H9 (cell line): ENCODE results near the gene GCM1. TPM values are rescaled to one million over a fixed set of nuclear protein-coding genes. Genes with fewer than 3 reads are reported as not detected.

Experiments used
- DNase-seq: peaks from one replicate; pipeline ENCODE4 v3.0.0-alpha.2; 2017
- H2AFZ ChIP-seq: one replicate; pipeline ENCODE4 v1.6.1; 2013; ENCODE audit warnings: mild to moderate bottlenecking, low read length, control low read depth, moderate library complexity
- H2AK5ac ChIP-seq: 2 replicates; pipeline ENCODE4 v1.6.1; 2013; ENCODE audit warnings: low read length, control low read depth, mixed read lengths; ENCODE audit not compliant: insufficient read length
- H2BK120ac ChIP-seq: one replicate; pipeline ENCODE4 v1.6.1; 2013; ENCODE audit warnings: low read depth, mild to moderate bottlenecking, low read length, control low read depth, inconsistent platforms; ENCODE audit not compliant: poor library complexity, severe bottlenecking
- H2BK12ac ChIP-seq: 2 replicates; pipeline ENCODE4 v1.6.1; 2013; ENCODE audit warnings: low read length, control low read depth, mixed read lengths, low read depth; ENCODE audit not compliant: insufficient read length
- H2BK15ac ChIP-seq: 2 replicates; pipeline ENCODE4 v1.6.1; 2013; ENCODE audit warnings: low read depth, low read length, control low read depth
- H2BK20ac ChIP-seq: one replicate; pipeline ENCODE4 v1.6.1; 2013; ENCODE audit warnings: low read depth, mild to moderate bottlenecking, low read length, control low read depth, inconsistent platforms; ENCODE audit not compliant: poor library complexity, severe bottlenecking
- H2BK5ac ChIP-seq: 2 replicates; pipeline ENCODE4 v1.6.1; 2013; ENCODE audit warnings: low read length, control low read depth, mixed read lengths; ENCODE audit not compliant: insufficient read length
- H3K14ac ChIP-seq: 2 replicates; pipeline ENCODE4 v1.6.1; 2013; ENCODE audit warnings: low read length, control low read depth; ENCODE audit not compliant: insufficient read depth
- H3K18ac ChIP-seq: 2 replicates; pipeline ENCODE4 v1.6.1; 2013; ENCODE audit warnings: low read depth, mild to moderate bottlenecking, mixed read lengths, low read length, control low read depth; ENCODE audit not compliant: insufficient read length
- H3K23ac ChIP-seq: 2 replicates; pipeline ENCODE4 v1.6.1; 2013; ENCODE audit warnings: low read length, control low read depth, mixed read lengths, low read depth; ENCODE audit not compliant: insufficient read length
- H3K23me2 ChIP-seq: 2 replicates; pipeline ENCODE4 v1.6.1; 2013; ENCODE audit warnings: low read depth, mild to moderate bottlenecking, mixed read lengths, low read length, control low read depth; ENCODE audit not compliant: insufficient read length, poor library complexity, severe bottlenecking
- H3K27ac ChIP-seq: 2 replicates; pipeline ENCODE4 v1.5.1; 2013; ENCODE audit warnings: low read length, control low read depth, mixed read lengths, low read depth; ENCODE audit not compliant: insufficient read length
- H3K27me3 ChIP-seq: 2 replicates; pipeline ENCODE4 v1.6.1; 2013; ENCODE audit warnings: low read length, control low read depth, inconsistent platforms; ENCODE audit not compliant: insufficient read depth
- H3K4ac ChIP-seq: 2 replicates; pipeline ENCODE4 v1.6.1; 2013; ENCODE audit warnings: low read depth, mild to moderate bottlenecking, control low read depth, inconsistent platforms, low read length, moderate library complexity
- H3K4me1 ChIP-seq: 2 replicates; pipeline ENCODE4 v1.6.1; 2013; ENCODE audit warnings: low read length, control low read depth, inconsistent platforms; ENCODE audit not compliant: insufficient read depth
- H3K4me2 ChIP-seq: 2 replicates; pipeline ENCODE4 v1.6.1; 2013; ENCODE audit warnings: low read length, control low read depth, mixed read lengths; ENCODE audit not compliant: insufficient read length, insufficient read depth
- H3K56ac ChIP-seq: 2 replicates; pipeline ENCODE4 v1.6.1; 2013; ENCODE audit warnings: low read depth, mild to moderate bottlenecking, mixed read lengths, low read length, control low read depth; ENCODE audit not compliant: insufficient read length
- H3K79me1 ChIP-seq: 2 replicates; pipeline ENCODE4 v1.6.1; 2013; ENCODE audit warnings: low read depth, mild to moderate bottlenecking, moderate library complexity, low read length, control low read depth, inconsistent platforms; ENCODE audit not compliant: insufficient read depth, poor library complexity, severe bottlenecking
- H3K79me2 ChIP-seq: 2 replicates; pipeline ENCODE4 v1.6.1; 2013; ENCODE audit warnings: low read length, control low read depth, inconsistent platforms; ENCODE audit not compliant: insufficient read depth
- H3K9ac ChIP-seq: 2 replicates; pipeline ENCODE4 v1.6.1; 2013; ENCODE audit warnings: low read length, control low read depth, mixed read lengths; ENCODE audit not compliant: insufficient read length; ENCODE audit errors: extremely low read depth
- H3K9me3 ChIP-seq: one replicate; pipeline ENCODE4 v1.6.1; 2013; ENCODE audit warnings: low read depth, low read length, inconsistent platforms; ENCODE audit not compliant: control insufficient read depth
- H3T11ph ChIP-seq: one replicate; pipeline ENCODE4 v1.6.1; 2013; ENCODE audit warnings: mild to moderate bottlenecking, low read length, control low read depth, inconsistent platforms
- H4K20me1 ChIP-seq: one replicate; pipeline ENCODE4 v1.6.1; 2013; ENCODE audit not compliant: control insufficient read depth, insufficient read length, insufficient read depth
- H4K5ac ChIP-seq: 2 replicates; pipeline ENCODE4 v1.6.1; 2013; ENCODE audit warnings: low read depth, mild to moderate bottlenecking, mixed read lengths, low read length, control low read depth; ENCODE audit not compliant: insufficient read length
- H4K8ac ChIP-seq: replicated peaks from 2 replicates; pipeline ENCODE4 v1.6.1; 2013; ENCODE audit warnings: low read length, control low read depth, mixed read lengths, low read depth; ENCODE audit not compliant: insufficient read length
- H4K91ac ChIP-seq: 2 replicates; pipeline ENCODE4 v1.6.1; 2013; ENCODE audit warnings: low read depth, mild to moderate bottlenecking, moderate library complexity, mixed read lengths, low read length, control low read depth; ENCODE audit not compliant: insufficient read length
- H3K27ac Mint-ChIP-seq, 3 experiments: 2 replicates in 2 of 3; 3 replicates in 1 of 3; pipeline ENCODE4 v1.8.0; 2020 to 2021; ENCODE audit warnings: mixed read lengths in 3 of 3, mild to moderate bottlenecking in 1 of 3, moderate library complexity in 1 of 3
- H3K27me3 Mint-ChIP-seq: 2 replicates; pipeline ENCODE4 v1.8.0; 2021; ENCODE audit warnings: low read depth, mild to moderate bottlenecking, moderate library complexity, mixed read lengths
- H3K36me3 Mint-ChIP-seq, 3 experiments: 2 replicates in 2 of 3; 3 replicates in 1 of 3; pipeline ENCODE4 v1.8.0; 2020 to 2021; ENCODE audit warnings: low read depth in 3 of 3, mixed read lengths in 3 of 3; ENCODE audit not compliant: insufficient read depth in 1 of 3
- H3K4me1 Mint-ChIP-seq, 2 experiments: 2 replicates each; pipeline ENCODE4 v1.8.0; 2020; ENCODE audit warnings: mixed read lengths in 2 of 2
- H3K4me3 Mint-ChIP-seq, 2 experiments: 2 replicates in 1 of 2; 3 replicates in 1 of 2; pipeline ENCODE4 v1.8.0; 2020 to 2021; ENCODE audit warnings: mild to moderate bottlenecking in 2 of 2, mixed read lengths in 2 of 2, moderate library complexity in 1 of 2
- H3K9me3 Mint-ChIP-seq, 2 experiments: 2 replicates in 1 of 2; 3 replicates in 1 of 2; pipeline ENCODE4 v1.8.0; 2020; ENCODE audit warnings: mild to moderate bottlenecking in 2 of 2, mixed read lengths in 2 of 2, moderate library complexity in 1 of 2
- WGBS: extraction: QIAGEN DNeasy Blood & Tissue Kit; methylation state at CpG from one replicate; pipeline ENCODE4 v1.1.7; 2013; ENCODE audit warnings: missing lambda C conversion rate, low lambda C conversion rate, mixed read lengths; ENCODE audit not compliant: insufficient read length; ENCODE audit errors: extremely low coverage; 5-methylcytosine and 5-hydroxymethylcytosine counted together
- total RNA-seq: library from RNA; stranded (reverse); gene quantifications from 2 replicates; pipeline ENCODE4 v1.2.1, GENCODE V29; 2021
- TF ChIP-seq, protein P1 (sequence below): fragments of 200-600 bp; sonication (generic); conservative IDR thresholded peaks from 3 replicates; pipeline ENCODE4 v1.8.0; 2021; ENCODE audit warnings: antibody characterized with exemption, mild to moderate bottlenecking

The GCM1 gene
- total RNA-seq, 1 experiment from 2014 or later: not detected

DNA sequence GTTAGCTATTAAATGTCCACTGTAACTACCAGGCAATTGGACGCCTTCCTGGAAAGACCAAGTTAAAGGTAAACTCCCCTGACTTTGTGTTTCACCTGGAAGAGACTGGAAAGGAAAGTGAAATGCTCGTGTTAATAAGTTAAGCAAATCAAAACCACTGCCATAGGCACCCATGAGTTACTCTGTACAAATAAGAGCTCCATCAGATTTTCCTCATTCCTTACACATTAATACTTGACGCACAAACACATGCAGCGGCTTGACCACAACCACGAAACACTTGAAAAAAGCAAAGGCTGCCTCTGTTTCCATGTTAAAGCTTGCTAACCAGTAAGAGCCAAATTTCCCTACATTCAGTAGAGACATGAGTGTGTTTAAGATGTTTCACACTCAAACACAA, 19.8 kb downstream of the GCM1 start:
- H3K18ac ChIP-seq: no peak overlapping the region
- DNase-seq: no peak

More for the DNA sequence above, 19.8 kb downstream of the GCM1 start:
- no peak overlapping the region for H4K91ac ChIP-seq
- no peak overlapping the region for H3K14ac ChIP-seq
- no peaks in the 10 kb centered on the region for H4K20me1 ChIP-seq
- no peak overlapping the region for H3K27ac ChIP-seq
- H3K9ac ChIP-seq: no peak overlapping the region
- no peaks in the 10 kb centered on the region for H3K79me1 ChIP-seq
- no peak overlapping the region for H2BK15ac ChIP-seq
- no peak overlapping the region for H2AFZ ChIP-seq
- H3K27me3 ChIP-seq: no peaks in the 10 kb centered on the region
- H3T11ph ChIP-seq: no peak overlapping the region
- no peaks in the 10 kb centered on the region for H3K9me3 ChIP-seq
- H3K4me1 ChIP-seq: no peaks in the 10 kb centered on the region
- no peak overlapping the region for H3K23ac ChIP-seq
- no peak overlapping the region for H3K56ac ChIP-seq
- H3K4ac ChIP-seq: no peak overlapping the region
- H3K23me2 ChIP-seq: no peaks in the 10 kb centered on the region
- WGBS: no CpG with 5 or more reads among the region's 5 CpGs
- no peak overlapping the region for H3K4me2 ChIP-seq
- no peak overlapping the region for H2BK5ac ChIP-seq
- Mint-ChIP-seq H3K27me3 (peaks cover 2% of the 10 kb centered on the region; the same call in 1 of the 2 replicates), H3K9me3 (no peaks in the 10 kb centered on the region), H3K4me3 (no peak overlapping the region), H3K36me3 (no peaks in the 10 kb centered on the region), H3K4me1 (peaks cover 5% of the 10 kb centered on the region in 2 experiments), H3K27ac (no peak overlapping the region)
- no peak overlapping the region for H2BK20ac ChIP-seq
- H3K79me2 ChIP-seq: no peaks in the 10 kb centered on the region
- H2BK120ac ChIP-seq: no peak overlapping the region
- TF ChIP-seq, protein P1, sequence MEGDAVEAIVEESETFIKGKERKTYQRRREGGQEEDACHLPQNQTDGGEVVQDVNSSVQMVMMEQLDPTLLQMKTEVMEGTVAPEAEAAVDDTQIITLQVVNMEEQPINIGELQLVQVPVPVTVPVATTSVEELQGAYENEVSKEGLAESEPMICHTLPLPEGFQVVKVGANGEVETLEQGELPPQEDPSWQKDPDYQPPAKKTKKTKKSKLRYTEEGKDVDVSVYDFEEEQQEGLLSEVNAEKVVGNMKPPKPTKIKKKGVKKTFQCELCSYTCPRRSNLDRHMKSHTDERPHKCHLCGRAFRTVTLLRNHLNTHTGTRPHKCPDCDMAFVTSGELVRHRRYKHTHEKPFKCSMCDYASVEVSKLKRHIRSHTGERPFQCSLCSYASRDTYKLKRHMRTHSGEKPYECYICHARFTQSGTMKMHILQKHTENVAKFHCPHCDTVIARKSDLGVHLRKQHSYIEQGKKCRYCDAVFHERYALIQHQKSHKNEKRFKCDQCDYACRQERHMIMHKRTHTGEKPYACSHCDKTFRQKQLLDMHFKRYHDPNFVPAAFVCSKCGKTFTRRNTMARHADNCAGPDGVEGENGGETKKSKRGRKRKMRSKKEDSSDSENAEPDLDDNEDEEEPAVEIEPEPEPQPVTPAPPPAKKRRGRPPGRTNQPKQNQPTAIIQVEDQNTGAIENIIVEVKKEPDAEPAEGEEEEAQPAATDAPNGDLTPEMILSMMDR: no peak
- H2BK12ac ChIP-seq: no peak overlapping the region
- no peak overlapping the region for H4K5ac ChIP-seq
- no peak overlapping the region for H2AK5ac ChIP-seq
- no peak overlapping the region for H4K8ac ChIP-seq
